Measurements from ENCODE around the gene WDR33.
"Not testable (repeated sequence)": the region's sequence is repeated elsewhere in the genome, so short reads cannot be mapped to it uniquely, and the experiment has no call there.

Gene WDR33

DNA sequence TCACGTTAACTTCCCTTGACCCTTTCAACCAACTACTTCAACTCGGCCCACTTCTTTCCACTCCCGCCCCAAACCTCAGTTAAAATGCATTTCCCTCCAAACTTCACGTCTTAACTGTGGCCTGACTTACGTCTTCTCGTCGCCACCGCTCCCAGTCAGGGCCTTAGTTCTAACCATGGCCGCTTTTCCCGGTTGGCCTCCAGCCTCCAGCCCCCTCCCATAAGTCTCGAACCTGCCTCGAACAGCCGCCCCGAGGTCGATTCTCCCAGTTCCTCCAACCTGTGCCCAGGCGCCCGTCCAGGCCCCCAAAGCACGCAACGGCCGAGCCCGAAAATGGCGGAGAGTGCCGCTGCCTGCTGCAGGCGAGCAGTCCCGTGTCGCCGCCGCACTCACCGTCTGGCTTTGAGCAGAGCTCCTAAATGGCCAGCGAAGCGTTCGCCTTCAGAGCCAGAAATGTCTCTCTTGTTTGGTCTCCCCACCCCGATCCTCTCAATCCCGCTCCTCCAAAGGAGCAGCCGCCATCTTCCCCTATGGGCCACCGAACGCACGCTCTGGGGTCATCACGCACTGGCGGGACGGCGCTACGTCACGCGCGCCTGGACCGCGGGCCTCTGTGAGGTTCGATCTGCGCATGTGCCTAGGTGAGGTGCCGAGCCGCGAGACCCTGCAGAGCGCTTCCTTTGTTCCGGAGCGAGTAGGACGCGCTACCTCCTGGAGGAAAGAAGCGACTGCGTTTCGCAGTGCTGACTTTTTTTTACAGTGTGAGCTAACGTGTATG lies at the start of gene WDR33:
TSS of gene WDR33 (minus strand) at position 553 of the 778 bp plus-strand sequence. CDS start 40,190 bp downstream, outside the sequence.
- DNase-seq, result peak; percentile 77

GRCh38 chr2:127860130-127860529 lies 49.2 kb upstream of the WDR33 start:
- DNase-seq, result no peak

GRCh38 chr2:127859712-127860085 lies 48.7 kb upstream of the WDR33 start:
- no peak for DNase-seq

DNA sequence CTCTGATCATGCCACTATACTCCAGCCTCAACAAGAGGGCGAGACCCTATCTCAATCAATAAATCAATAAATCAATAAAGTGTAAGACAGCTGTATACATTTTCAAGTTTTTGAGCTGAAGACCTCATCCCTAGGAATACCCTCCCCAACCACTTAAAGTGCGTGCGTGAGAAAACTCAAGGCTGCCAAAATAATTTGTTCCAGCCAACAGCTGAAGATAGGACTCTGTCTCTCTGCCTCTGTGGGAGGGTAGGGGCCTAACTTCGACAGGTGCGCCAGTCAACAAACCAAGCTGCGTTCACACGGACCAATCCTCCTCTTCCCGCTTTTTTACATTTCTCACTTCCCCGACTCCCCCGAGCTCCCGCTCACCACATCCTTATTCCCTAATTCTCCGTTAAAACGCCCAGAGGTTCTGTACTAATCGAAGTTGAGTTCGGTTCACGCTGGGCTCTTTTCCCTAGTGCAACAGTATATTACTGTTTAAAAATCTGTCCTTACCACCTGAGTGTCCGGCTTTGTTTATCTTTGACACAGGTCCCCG lies 46.4 kb upstream of the WDR33 start:
- DNase-seq, result no peak

DNA sequence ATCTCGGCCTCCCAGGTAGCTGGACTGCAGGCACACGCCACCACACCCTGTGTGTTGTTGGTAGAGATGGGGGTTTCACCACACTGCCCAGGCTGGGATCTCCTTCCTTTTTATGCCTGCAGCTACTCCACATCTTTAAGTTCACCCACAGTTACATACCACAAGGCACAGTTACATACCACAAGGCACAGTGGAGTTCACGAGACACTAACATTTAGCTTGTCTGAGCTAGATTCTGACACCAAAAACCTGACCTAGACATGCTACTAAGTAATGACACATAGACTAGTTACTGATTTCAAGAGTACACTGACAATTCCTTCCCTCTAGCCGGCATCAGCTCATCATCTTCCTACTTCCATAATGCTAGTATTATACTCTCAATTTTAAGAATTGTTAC lies 42.7 kb upstream of the WDR33 start:
- no peak for DNase-seq

GRCh38 chr2:127852388-127852787 lies 41.4 kb upstream of the WDR33 start:
- DNase-seq, result no peak

- no peak for DNase-seq
These were observed 37.0 kb upstream of the WDR33 start for GRCh38 chr2:127847931-127848330.

DNA sequence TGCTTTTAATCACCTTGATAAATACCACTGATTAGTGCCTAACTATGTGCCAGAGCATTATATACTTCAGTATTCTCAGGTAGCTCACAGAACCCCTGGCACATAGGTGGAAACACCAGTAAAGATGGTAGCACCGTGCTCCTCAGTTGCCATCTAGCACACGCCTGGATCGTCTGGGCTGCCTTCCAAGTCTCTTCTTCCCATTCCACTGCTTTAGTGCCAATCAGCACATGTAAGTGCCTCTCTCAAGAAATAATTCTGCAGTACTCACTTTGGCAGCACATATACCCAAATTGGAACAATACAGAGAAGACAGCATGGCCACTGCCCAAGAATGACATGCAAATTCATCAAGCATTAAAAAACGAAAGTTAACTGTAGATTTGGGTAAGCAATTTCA lies 34.0 kb upstream of the WDR33 start:
- no peak for DNase-seq

DNA sequence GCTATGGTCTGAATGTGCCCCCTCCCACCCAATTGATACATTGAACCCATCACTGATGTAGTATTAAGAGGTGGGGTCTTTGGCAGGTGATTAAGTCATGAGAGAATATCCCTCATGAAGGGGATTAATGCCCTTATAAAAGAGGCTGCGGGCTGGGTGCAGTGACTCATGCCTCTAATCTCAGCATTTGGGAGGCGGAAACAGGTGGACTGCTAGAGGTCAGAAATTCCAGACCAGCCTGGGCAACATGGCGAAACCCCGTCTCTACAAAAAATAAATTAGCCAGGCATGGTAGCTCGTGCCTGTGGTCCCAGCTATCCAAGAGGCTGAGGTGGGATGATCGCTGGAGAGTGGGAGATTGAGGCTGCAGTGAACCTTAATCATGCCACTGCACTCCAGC lies 32.7 kb upstream of the WDR33 start:
- no peak for DNase-seq

DNA sequence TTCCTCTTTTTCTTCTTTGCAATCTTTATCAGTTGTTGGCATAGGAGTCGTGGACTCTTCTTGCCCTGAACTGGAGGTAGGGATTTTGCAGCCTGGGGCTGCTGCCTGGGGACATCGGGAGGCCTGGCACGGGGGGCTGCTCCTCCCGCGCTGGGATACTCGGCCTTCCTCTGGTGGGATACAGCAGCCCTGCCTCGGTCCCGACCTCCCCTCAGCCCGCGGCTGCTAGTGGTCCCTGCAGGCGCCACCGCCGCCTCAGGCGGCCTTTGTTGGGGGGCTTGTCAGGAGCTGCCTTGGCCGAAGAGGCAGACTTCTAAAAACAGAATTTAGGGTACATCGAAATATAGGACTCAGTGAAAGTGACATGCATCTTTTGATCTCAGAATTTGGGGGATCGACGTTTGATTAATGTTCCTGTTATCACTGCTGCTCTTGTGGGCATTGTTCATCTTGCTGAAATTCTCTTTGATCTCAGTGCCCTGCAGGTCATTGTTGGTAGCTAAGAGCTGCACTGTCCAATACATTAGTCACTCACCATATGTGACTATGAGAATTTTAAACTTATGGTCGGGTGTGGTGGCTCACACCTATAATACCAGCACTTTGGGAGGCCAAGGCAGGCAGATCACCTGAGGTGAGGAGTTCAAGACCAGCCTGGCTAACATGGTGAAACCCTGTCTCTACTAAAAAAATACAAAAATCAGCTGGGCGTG lies 30.7 kb upstream of the WDR33 start:
- DNase-seq, result no peak

DNA sequence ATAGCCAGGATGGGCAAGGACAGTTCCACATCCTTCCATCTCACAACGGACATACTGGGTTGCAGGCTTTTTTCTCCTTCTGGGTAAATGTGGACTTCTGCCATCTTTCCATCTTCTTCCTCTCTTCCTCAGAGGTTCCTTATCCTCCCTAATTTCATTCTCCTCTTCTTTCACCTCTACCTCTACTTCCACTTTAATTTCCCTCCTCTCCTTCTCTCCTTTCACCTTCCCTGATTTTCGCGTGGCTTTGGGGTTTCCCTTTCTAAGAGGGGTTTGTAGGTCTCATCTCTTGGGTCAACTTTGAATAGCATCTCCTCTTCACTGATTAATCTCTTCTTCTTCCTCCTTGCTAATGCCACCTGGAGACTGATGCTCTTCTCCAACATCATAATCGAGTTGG lies 29.9 kb upstream of the WDR33 start:
- no peak for DNase-seq

GRCh38 chr2:127834951-127835350 lies 24.0 kb upstream of the WDR33 start:
- no peak for DNase-seq

DNA sequence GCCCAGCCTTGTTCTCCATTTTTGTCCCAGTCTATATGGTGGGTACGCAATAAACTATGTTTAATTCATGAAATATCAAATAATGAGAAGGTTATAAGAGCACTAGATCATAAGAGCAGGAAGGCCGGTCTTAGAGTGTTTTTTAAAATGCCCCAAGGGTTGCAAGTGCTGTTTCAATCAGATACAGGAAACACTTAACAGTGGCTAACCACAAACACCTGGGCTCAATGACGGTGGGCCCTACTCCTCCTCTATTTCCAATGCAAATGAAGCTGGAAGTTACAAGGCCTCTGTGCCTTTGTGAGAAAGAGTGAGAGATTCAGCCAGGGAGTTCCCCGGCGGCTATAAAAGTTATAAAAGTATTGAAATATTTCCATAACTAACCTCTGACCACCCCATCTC lies 18.9 kb upstream of the WDR33 start:
- DNase-seq, result no peak

- not testable (repeated sequence) for DNase-seq
These were observed 15.7 kb upstream of the WDR33 start for GRCh38 chr2:127826708-127827107.

GRCh38 chr2:127826047-127826446 lies 15.1 kb upstream of the WDR33 start:
- DNase-seq, result no peak

DNA sequence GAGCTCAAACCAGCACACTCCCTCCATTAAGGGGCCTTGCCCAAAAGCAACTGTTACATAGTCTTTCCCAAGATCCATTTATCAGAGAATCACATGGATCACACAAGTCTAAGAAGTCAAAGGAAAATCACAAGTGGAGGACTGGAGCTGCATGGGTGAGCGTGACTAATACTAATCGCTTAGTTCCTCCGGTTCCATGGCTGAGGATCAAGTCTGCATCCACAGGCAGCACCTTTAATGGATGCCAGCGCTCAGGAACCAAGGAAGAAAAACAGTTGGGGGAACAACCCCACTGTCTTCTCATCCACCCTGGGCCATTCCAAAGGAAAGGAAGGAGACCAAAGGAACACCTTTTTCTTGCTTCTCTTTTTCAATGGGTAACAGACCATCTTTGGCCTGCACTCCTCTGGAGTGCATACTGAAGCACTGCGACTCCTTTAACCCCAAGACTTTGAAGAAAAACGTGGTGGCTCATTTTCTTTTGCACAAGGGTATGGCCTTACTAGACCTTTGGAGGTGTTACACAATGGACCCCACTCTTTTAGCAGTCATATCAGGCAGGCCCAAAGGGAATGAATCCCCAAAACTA lies 9.2 kb upstream of the WDR33 start:
- no peak for DNase-seq

- DNase-seq, result peak in 1 of 2 donors; percentile 14
These were observed 7.9 kb upstream of the WDR33 start for GRCh38 chr2:127818794-127819425.

DNA sequence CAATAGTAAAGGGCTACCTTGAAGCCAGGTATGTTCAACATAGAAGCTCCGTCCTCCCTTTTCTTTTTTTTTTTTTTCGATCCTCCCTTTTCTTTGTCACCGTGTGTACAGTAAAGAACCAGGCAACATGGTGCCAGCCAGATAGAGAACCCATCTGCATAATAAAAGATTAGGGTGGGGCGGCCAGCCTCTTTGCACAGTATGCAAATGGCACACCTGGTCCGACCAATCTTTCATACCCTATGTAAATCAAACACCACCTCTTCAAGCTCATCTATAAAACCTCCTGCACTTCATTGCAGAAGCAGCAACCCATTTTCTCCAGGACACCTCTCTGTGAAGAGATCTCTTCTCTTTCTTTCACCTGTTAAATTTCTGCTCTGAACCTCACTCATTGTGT lies 7.3 kb upstream of the WDR33 start:
- DNase-seq, result no peak

GRCh38 chr2:127814677-127815076 lies 3.7 kb upstream of the WDR33 start:
- no peak for DNase-seq

GRCh38 chr2:127812441-127812840 lies 1.5 kb upstream of the WDR33 start:
- DNase-seq, result not testable (repeated sequence)

- peak in 1 of 2 donors; percentile 9 for DNase-seq
These were observed 688 bp upstream of the WDR33 start for GRCh38 chr2:127811397-127812321.

DNA sequence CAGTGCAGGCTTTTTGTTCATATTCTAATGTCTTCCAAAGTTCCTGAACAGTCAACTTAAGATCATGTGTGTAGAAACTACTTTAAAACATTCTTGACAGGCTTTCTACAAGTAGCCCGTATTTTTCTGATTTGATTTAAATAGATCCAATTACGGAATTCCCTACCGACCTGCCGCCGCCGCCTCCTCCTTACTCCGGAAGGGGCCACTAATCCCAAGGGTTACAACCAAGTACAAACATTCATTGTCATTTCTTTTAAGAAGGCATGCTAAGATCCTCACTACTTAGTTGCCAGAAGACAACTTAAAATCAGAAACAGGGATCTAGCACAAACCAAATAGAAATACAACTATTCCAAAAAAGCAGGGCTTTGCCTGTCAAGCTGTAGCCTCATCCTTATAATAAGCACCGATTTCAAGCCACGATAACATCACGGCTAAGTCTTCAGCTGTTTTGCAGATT lies 784 bp downstream of the WDR33 start:
- no peak for DNase-seq
